ENCODE measurements around the gene SCGB1C1. TPM values are rescaled to one million over a fixed set of nuclear protein-coding genes. Genes with fewer than 3 reads are reported as not detected.

SCGB1C1 gene
- total RNA-seq, 2 experiments from 2014 or later = not detected

- peak overlapping the region; percentile 52 for H3K27ac Mint-ChIP-seq
- POLR2A ChIA-PET = no interaction called here
- DNase-seq = no peak
- peaks cover 8% of the 10 kb centered on the region for H3K36me3 Mint-ChIP-seq
- H3K9me3 Mint-ChIP-seq = no peaks in the 10 kb centered on the region
- H3K4me1 Mint-ChIP-seq = peaks cover 22% of the 10 kb centered on the region
- no peaks in the 10 kb centered on the region for H3K27me3 Mint-ChIP-seq
- no peak for ATAC-seq (ENCODE audit: low read depth)
- no peak overlapping the region for H3K4me3 Mint-ChIP-seq
These were observed 7.5 kb downstream of the SCGB1C1 start for GRCh38 chr11:200224-201003.

- DNase-seq = no peak
- Mint-ChIP-seq H3K27ac (peak overlapping the region; percentile 82), H3K9me3 (no peaks in the 10 kb centered on the region), H3K4me3 (peak overlapping the region; percentile 67), H3K36me3 (peaks cover 11% of the 10 kb centered on the region), H3K4me1 (peaks cover 31% of the 10 kb centered on the region), H3K27me3 (no peaks in the 10 kb centered on the region)
- POLR2A ChIA-PET = no interaction called here
- ATAC-seq (ENCODE audit: low read depth) = no peak
These were observed 9.1 kb downstream of the SCGB1C1 start for GRCh38 chr11:201966-202365.

- peaks cover 31% of the 10 kb centered on the region for H3K4me1 Mint-ChIP-seq
These were observed 9.6 kb downstream of the SCGB1C1 start for GRCh38 chr11:202490-202889.

GRCh38 chr11:203056-203944 lies 10.4 kb downstream of the SCGB1C1 start:
- Mint-ChIP-seq H3K9me3 (no peaks in the 10 kb centered on the region), H3K4me1 (peaks cover 31% of the 10 kb centered on the region), H3K4me3 (no peak overlapping the region), H3K36me3 (peaks cover 11% of the 10 kb centered on the region), H3K27me3 (no peaks in the 10 kb centered on the region), H3K27ac (peak overlapping the region; percentile 82)
- ATAC-seq (ENCODE audit: low read depth) (no peak), DNase-seq (no peak)
- POLR2A ChIA-PET = interaction anchor here (1.0 kb wide), 1 partner anchor 80 kb away, joined by 4 read pairs; no protein-coding TSS in a partner anchor

More at GRCh38 chr11:202490-202889, 9.6 kb downstream of the SCGB1C1 start:
- ATAC-seq (ENCODE audit: low read depth) (no peak), DNase-seq (no peak)
- Mint-ChIP-seq H3K4me3 (peak overlapping the region; percentile 67), H3K36me3 (peaks cover 11% of the 10 kb centered on the region), H3K9me3 (no peaks in the 10 kb centered on the region), H3K27ac (peak overlapping the region; percentile 82), H3K27me3 (no peaks in the 10 kb centered on the region)
- POLR2A ChIA-PET = interaction anchor here (1.0 kb wide), 1 partner anchor 81 kb away, joined by 4 read pairs; no protein-coding TSS in a partner anchor

GRCh38 chr11:203945-204586 lies 11.2 kb downstream of the SCGB1C1 start:
- DNase-seq (no peak), ATAC-seq (ENCODE audit: low read depth) (no peak)
- Mint-ChIP-seq H3K27ac (peak overlapping the region; percentile 82), H3K36me3 (peaks cover 11% of the 10 kb centered on the region), H3K9me3 (no peaks in the 10 kb centered on the region), H3K27me3 (no peaks in the 10 kb centered on the region), H3K4me3 (no peak overlapping the region), H3K4me1 (peaks cover 31% of the 10 kb centered on the region)
- POLR2A ChIA-PET = no interaction called here

GRCh38 chr11:204587-205109 lies 11.8 kb downstream of the SCGB1C1 start:
- ATAC-seq (ENCODE audit: low read depth) = no peak
- no peaks in the 10 kb centered on the region for H3K27me3 Mint-ChIP-seq
- no peaks in the 10 kb centered on the region for H3K9me3 Mint-ChIP-seq
- POLR2A ChIA-PET = interaction anchor here (1.1 kb wide), 1 partner anchor 46 kb away, joined by 3 read pairs; no protein-coding TSS in a partner anchor
- DNase-seq = no peak
- H3K4me1 Mint-ChIP-seq = peaks cover 33% of the 10 kb centered on the region
- peaks cover 11% of the 10 kb centered on the region for H3K36me3 Mint-ChIP-seq
- no peak overlapping the region for H3K27ac Mint-ChIP-seq
- H3K4me3 Mint-ChIP-seq = no peak overlapping the region

GRCh38 chr11:205221-206001 lies 12.5 kb downstream of the SCGB1C1 start:
- Mint-ChIP-seq H3K4me1 (peaks cover 40% of the 10 kb centered on the region), H3K9me3 (no peaks in the 10 kb centered on the region), H3K36me3 (peaks cover 11% of the 10 kb centered on the region), H3K27ac (no peak overlapping the region), H3K27me3 (no peaks in the 10 kb centered on the region), H3K4me3 (peak overlapping the region; percentile 89)
- DNase-seq = no peak
- POLR2A ChIA-PET = interaction anchor here (1.1 to 4.4 kb wide), 4 partner anchors 8 to 83 kb away, joined by 3 to 43 read pairs (median 17); partner anchors contain the start of gene PGGHG
- ATAC-seq (ENCODE audit: low read depth) = no peak

GRCh38 chr11:206002-206384 lies 13.1 kb downstream of the SCGB1C1 start:
- peaks cover 10% of the 10 kb centered on the region for H3K36me3 Mint-ChIP-seq
- H3K4me3 Mint-ChIP-seq = peak overlapping the region; percentile 89
- DNase-seq (no peak), ATAC-seq (ENCODE audit: low read depth) (no peak)
- no peaks in the 10 kb centered on the region for H3K9me3 Mint-ChIP-seq
- peak overlapping the region; percentile 97 for H3K27ac Mint-ChIP-seq
- POLR2A ChIA-PET = interaction anchor here (1.0 to 4.4 kb wide), 11 partner anchors 9 to 209 kb away, joined by 3 to 44 read pairs (median 19); partner anchors contain the start of genes IFITM2, NLRP6, PGGHG and PSMD13
- H3K4me1 Mint-ChIP-seq = peaks cover 41% of the 10 kb centered on the region
- H3K27me3 Mint-ChIP-seq = no peaks in the 10 kb centered on the region

- peak overlapping the region; percentile 97 for H3K27ac Mint-ChIP-seq
- H3K36me3 Mint-ChIP-seq = peaks cover 10% of the 10 kb centered on the region
- DNase-seq (no peak), ATAC-seq (ENCODE audit: low read depth) (no peak)
- POLR2A ChIA-PET = interaction anchor here (0.6 to 4.4 kb wide), 29 partner anchors 9 to 329 kb away, joined by 3 to 44 read pairs (median 8); partner anchors contain the start of genes IFITM2, NLRP6, PGGHG and PSMD13
- H3K4me1 Mint-ChIP-seq = peaks cover 41% of the 10 kb centered on the region
- peak overlapping the region; percentile 89 for H3K4me3 Mint-ChIP-seq
- no peaks in the 10 kb centered on the region for H3K9me3 Mint-ChIP-seq
- H3K27me3 Mint-ChIP-seq = no peaks in the 10 kb centered on the region
These were observed 13.8 kb downstream of the SCGB1C1 start for GRCh38 chr11:206526-207207.

GRCh38 chr11:207208-207862 lies 14.5 kb downstream of the SCGB1C1 start, which contains the start of the genes BET1L and RIC8A:
BET1L (minus strand) TSS chr11:207399; CDS start chr11:207321, 78 bp downstream.
RIC8A (plus strand) TSS chr11:207708; CDS start chr11:208855, 1,147 bp downstream.
- H3K4me3 Mint-ChIP-seq = peak within 1 kb of the TSS; percentile 89
- POLR2A ChIA-PET = interaction anchor here (0.5 to 4.4 kb wide), 31 partner anchors 9 to 599 kb away, joined by 3 to 44 read pairs (median 7); partner anchors contain the start of genes IFITM2, NLRP6, PGGHG and PSMD13
- ATAC-seq (ENCODE audit: low read depth) (peak; percentile 81), DNase-seq (peak; percentile 98)
- H3K27me3 Mint-ChIP-seq = no peaks in the 10 kb centered on the region
- peaks cover 35% of the 10 kb centered on the region for H3K4me1 Mint-ChIP-seq
- H3K27ac Mint-ChIP-seq = peak within 1 kb of the TSS; percentile 97
- no peaks in the 10 kb centered on the region for H3K9me3 Mint-ChIP-seq
- H3K36me3 Mint-ChIP-seq = peaks cover 10% of the 10 kb centered on the region

GRCh38 chr11:207863-208180 lies 14.9 kb downstream of the SCGB1C1 start:
- Mint-ChIP-seq H3K4me1 (peaks cover 32% of the 10 kb centered on the region), H3K27me3 (no peaks in the 10 kb centered on the region), H3K4me3 (peak overlapping the region; percentile 89), H3K9me3 (no peaks in the 10 kb centered on the region), H3K36me3 (peaks cover 9% of the 10 kb centered on the region), H3K27ac (peak overlapping the region; percentile 96)
- POLR2A ChIA-PET = interaction anchor here (0.5 to 4.4 kb wide), 30 partner anchors 9 to 598 kb away, joined by 3 to 44 read pairs (median 8); partner anchors contain the start of genes IFITM2, NLRP6, PGGHG and PSMD13
- DNase-seq = no peak
- ATAC-seq (ENCODE audit: low read depth) = peak; percentile 28
